MM.1S (cell line): Measurements from ENCODE around the gene ADCY5.

Experiments
- EZH2 ChIP-seq: fragments of 300-600 bp; sonication (generic); optimal IDR thresholded peaks from 2 replicates; pipeline ENCODE3; 2017; ENCODE audit warnings: low read depth, mild to moderate bottlenecking, antibody characterized with exemption, low read length, mixed read lengths
- EZH2phosphoT487 ChIP-seq: fragments of 300-600 bp; sonication (generic); IDR thresholded peaks from 2 replicates; pipeline ENCODE4 v1.6.1; 2018; ENCODE audit warnings: antibody characterized with exemption, low read length
- TF ChIP-seq, protein P1 (sequence below): fragments of 300-600 bp; sonication (generic); IDR thresholded peaks from 2 replicates; pipeline ENCODE4 v1.5.1; 2016; ENCODE audit warnings: antibody characterized with exemption, low read length, mixed read lengths

DNA sequence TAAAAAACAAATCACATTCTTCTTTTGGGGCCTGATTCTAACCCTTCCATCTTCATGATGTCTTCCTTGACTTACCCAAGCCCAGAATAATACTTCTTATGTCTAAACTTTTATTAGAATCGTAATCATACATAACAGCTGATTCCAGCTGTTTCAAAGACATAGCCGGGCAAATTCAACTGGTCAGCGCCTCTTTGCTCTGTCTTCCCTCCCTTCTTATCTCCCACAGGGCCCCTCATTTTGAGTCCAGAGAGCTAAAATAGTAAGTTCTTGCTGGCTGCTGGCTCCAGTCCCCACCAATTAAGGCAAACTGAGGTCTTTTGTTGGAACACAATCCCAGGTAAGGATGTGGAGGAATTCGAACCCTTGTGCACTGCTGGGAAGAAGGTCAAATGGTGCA, 108.6 kb downstream of the ADCY5 start:
- TF ChIP-seq, protein P1, sequence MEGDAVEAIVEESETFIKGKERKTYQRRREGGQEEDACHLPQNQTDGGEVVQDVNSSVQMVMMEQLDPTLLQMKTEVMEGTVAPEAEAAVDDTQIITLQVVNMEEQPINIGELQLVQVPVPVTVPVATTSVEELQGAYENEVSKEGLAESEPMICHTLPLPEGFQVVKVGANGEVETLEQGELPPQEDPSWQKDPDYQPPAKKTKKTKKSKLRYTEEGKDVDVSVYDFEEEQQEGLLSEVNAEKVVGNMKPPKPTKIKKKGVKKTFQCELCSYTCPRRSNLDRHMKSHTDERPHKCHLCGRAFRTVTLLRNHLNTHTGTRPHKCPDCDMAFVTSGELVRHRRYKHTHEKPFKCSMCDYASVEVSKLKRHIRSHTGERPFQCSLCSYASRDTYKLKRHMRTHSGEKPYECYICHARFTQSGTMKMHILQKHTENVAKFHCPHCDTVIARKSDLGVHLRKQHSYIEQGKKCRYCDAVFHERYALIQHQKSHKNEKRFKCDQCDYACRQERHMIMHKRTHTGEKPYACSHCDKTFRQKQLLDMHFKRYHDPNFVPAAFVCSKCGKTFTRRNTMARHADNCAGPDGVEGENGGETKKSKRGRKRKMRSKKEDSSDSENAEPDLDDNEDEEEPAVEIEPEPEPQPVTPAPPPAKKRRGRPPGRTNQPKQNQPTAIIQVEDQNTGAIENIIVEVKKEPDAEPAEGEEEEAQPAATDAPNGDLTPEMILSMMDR = no peak
- TF ChIP-seq EZH2 (no peak), EZH2phosphoT487 (no peak)
